ENCODE measurements around the gene ME1.

Gene ME1

GRCh38 chr6:83226517-83226916 lies 204.3 kb downstream of the ME1 start:
- POLR2A ChIA-PET (ENCODE audit: low non-redundant PET): no interaction called here
- TF ChIP-seq CTCF (conservative IDR thresholded peaks at IDR 0.05; ENCODE audit: low read depth): no peak
- no peak overlapping the region for H3K27ac ChIP-seq
- no peak for DNase-seq (ENCODE audit: low spot score)
- CTCF ChIA-PET: interaction anchor here (0.7 to 0.9 kb wide), 2 partner anchors 12 to 159 kb away, joined by 3 to 4 read pairs; partner anchors contain the start of gene DOP1A

- ChIA-PET CTCF (interaction anchor here (0.6 to 2.7 kb wide), 9 partner anchors 67 to 297 kb away, joined by 3 to 41 read pairs (median 5); partner anchors contain the start of gene PRSS35), POLR2A (ENCODE audit: low non-redundant PET) (no interaction called here)
- peak; percentile 70 for TF ChIP-seq CTCF (conservative IDR thresholded peaks at IDR 0.05; ENCODE audit: low read depth)
- no peak overlapping the region for H3K27ac ChIP-seq
- DNase-seq (ENCODE audit: low spot score): peak; percentile 21
These were observed 208.9 kb downstream of the ME1 start for GRCh38 chr6:83221889-83222479.

GRCh38 chr6:83221276-83221675 lies 209.6 kb downstream of the ME1 start:
- no peak for TF ChIP-seq CTCF (conservative IDR thresholded peaks at IDR 0.05; ENCODE audit: low read depth)
- no peak for DNase-seq (ENCODE audit: low spot score)
- ChIA-PET CTCF (interaction anchor here (0.6 to 2.7 kb wide), 6 partner anchors 32 to 1366 kb away, joined by 3 to 41 read pairs (median 4); partner anchors contain the start of gene PRSS35), POLR2A (ENCODE audit: low non-redundant PET) (no interaction called here)
- no peak overlapping the region for H3K27ac ChIP-seq

- ChIA-PET CTCF (interaction anchor here (0.5 kb wide), 1 partner anchor 153 kb away, joined by 3 read pairs; no protein-coding TSS in a partner anchor), POLR2A (ENCODE audit: low non-redundant PET) (no interaction called here)
- no peak overlapping the region for H3K27ac ChIP-seq
- no peak for TF ChIP-seq CTCF (conservative IDR thresholded peaks at IDR 0.05; ENCODE audit: low read depth)
- DNase-seq (ENCODE audit: low spot score): no peak
These were observed 210.7 kb downstream of the ME1 start for GRCh38 chr6:83220121-83220520.

GRCh38 chr6:83218646-83219045 lies 212.2 kb downstream of the ME1 start:
- ChIA-PET POLR2A (ENCODE audit: low non-redundant PET) (no interaction called here), CTCF (interaction anchor here (0.6 kb wide), 1 partner anchor 607 kb away, joined by 4 read pairs; no protein-coding TSS in a partner anchor)
- TF ChIP-seq CTCF (conservative IDR thresholded peaks at IDR 0.05; ENCODE audit: low read depth): no peak
- H3K27ac ChIP-seq: no peak overlapping the region
- no peak for DNase-seq (ENCODE audit: low spot score)

GRCh38 chr6:83216806-83217205 lies 214.0 kb downstream of the ME1 start:
- no peak for DNase-seq (ENCODE audit: low spot score)
- ChIA-PET POLR2A (ENCODE audit: low non-redundant PET) (no interaction called here), CTCF (interaction anchor here (2.2 to 3.3 kb wide), 2 partner anchors 150 to 297 kb away, joined by 17 to 32 read pairs; partner anchors contain the start of genes DOP1A, PRSS35 and UBE3D)
- no peak overlapping the region for H3K27ac ChIP-seq
- no peak for TF ChIP-seq CTCF (conservative IDR thresholded peaks at IDR 0.05; ENCODE audit: low read depth)

Measured in RWPE1 (cell line).